Measurements from ENCODE around the gene PHKB.

Gene PHKB

GRCh38 chr16:47460711-47461597, at the start of gene PHKB, which contains the start of gene ITFG1:
TSS of gene PHKB (plus strand) at chr16:47461331. CDS start at chr16:47461351, 20 bp downstream.
TSS of gene ITFG1 (minus strand) at chr16:47461063. CDS start at chr16:47461045, 18 bp downstream.
- ATAC-seq, result peak; percentile 88
- no peak for TF ChIP-seq TSHZ2 (CRISPR knock-in tag; IDR thresholded peaks at IDR 0.05)
- TF ChIP-seq POU6F1 (CRISPR knock-in tag; IDR thresholded peaks at IDR 0.05; ENCODE audit: borderline replicate concordance, low read depth), result no peak
- no peak for TF ChIP-seq ESRRG (CRISPR knock-in tag; IDR thresholded peaks at IDR 0.05)
- TF ChIP-seq ZFP3 (CRISPR knock-in tag; IDR thresholded peaks at IDR 0.05), result no peak
- no peak for TF ChIP-seq ISL1 (CRISPR knock-in tag; IDR thresholded peaks at IDR 0.05)
- no peak for TF ChIP-seq GLIS3 (CRISPR knock-in tag; IDR thresholded peaks at IDR 0.05)
- no peak for TF ChIP-seq ZNF8 (CRISPR knock-in tag; IDR thresholded peaks at IDR 0.05)
- no peak for TF ChIP-seq ZC3H10 (CRISPR knock-in tag; IDR thresholded peaks at IDR 0.05)
- TF ChIP-seq ZNF565 (CRISPR knock-in tag; conservative IDR thresholded peaks at IDR 0.05; ENCODE audit: low read depth), result no peak
- no peak for TF ChIP-seq ZFP30 (CRISPR knock-in tag; IDR thresholded peaks at IDR 0.05)
- no peak for TF ChIP-seq RARB (CRISPR knock-in tag; IDR thresholded peaks at IDR 0.05)

- no peak for ATAC-seq
- TF ChIP-seq ZNF8 (CRISPR knock-in tag; IDR thresholded peaks at IDR 0.05) (no peak), GLIS3 (CRISPR knock-in tag; IDR thresholded peaks at IDR 0.05) (no peak), ARNTL (CRISPR knock-in tag; IDR thresholded peaks at IDR 0.05; ENCODE audit: borderline replicate concordance, low read depth) (no peak), TOX (CRISPR knock-in tag; IDR thresholded peaks at IDR 0.05; ENCODE audit: borderline replicate concordance) (no peak), ZC3H10 (CRISPR knock-in tag; IDR thresholded peaks at IDR 0.05) (no peak), TCF4 (CRISPR knock-in tag; IDR thresholded peaks at IDR 0.05; ENCODE audit: borderline replicate concordance) (no peak), POU6F1 (CRISPR knock-in tag; IDR thresholded peaks at IDR 0.05; ENCODE audit: borderline replicate concordance, low read depth) (no peak), ZNF70 (CRISPR knock-in tag; IDR thresholded peaks at IDR 0.05) (no peak), BACH2 (CRISPR knock-in tag; IDR thresholded peaks at IDR 0.05; ENCODE audit: borderline replicate concordance) (no peak), ZFP30 (CRISPR knock-in tag; IDR thresholded peaks at IDR 0.05) (no peak), ESRRG (CRISPR knock-in tag; IDR thresholded peaks at IDR 0.05) (no peak), ISL1 (CRISPR knock-in tag; IDR thresholded peaks at IDR 0.05) (no peak), RARB (CRISPR knock-in tag; IDR thresholded peaks at IDR 0.05) (no peak), CSRNP3 (CRISPR knock-in tag; IDR thresholded peaks at IDR 0.05) (no peak), CREB5 (CRISPR knock-in tag; IDR thresholded peaks at IDR 0.05; ENCODE audit: low read depth) (no peak), PATZ1 (CRISPR knock-in tag; IDR thresholded peaks at IDR 0.05; ENCODE audit: borderline replicate concordance) (no peak), CSDC2 (CRISPR knock-in tag; IDR thresholded peaks at IDR 0.05) (no peak)
These were observed 48.1 kb upstream of the PHKB start for GRCh38 chr16:47413041-47413440.

Measured in SK-N-SH treated with all-trans-retinoic acid at 6 μM for 48 hours (cell line).